ENCODE measurements around the gene PCOLCE2. TPM values are rescaled to one million over a fixed set of nuclear protein-coding genes. Genes with fewer than 3 reads are reported as not detected.
"Not testable (repeated sequence)": the region's sequence is repeated elsewhere in the genome, so short reads cannot be mapped to it uniquely, and the experiment has no call there.

PCOLCE2 gene
- total RNA-seq, 1 donor from 2014 or later = 3.8 TPM

DNA sequence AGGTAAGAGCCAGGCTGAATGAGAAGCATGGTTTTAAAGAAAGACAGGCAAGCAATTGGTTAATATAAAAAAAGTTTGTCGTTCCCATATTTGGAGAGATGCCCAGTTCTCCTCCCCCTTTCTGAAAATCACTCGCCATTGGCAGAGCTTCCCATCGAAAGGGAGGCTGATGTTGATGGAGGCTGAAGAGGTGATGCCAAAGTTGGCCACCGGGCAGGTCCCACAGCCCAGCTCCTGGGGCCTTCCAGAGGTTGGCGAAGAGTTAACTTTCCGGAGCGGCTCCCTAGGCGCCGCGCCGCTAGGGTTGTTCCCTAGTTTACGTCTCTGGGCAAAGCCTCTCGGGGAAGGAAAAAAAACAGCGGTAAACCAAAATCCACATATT lies 793 bp downstream of the PCOLCE2 start:
- Mint-ChIP-seq H3K4me1 (ENCODE audit: unreplicated experiment) (peaks cover 10% of the 10 kb centered on the region), H3K36me3 (ENCODE audit: unreplicated experiment) (no peaks in the 10 kb centered on the region), H3K27ac (ENCODE audit: unreplicated experiment) (peak overlapping the region; percentile 52), H3K4me3 (ENCODE audit: unreplicated experiment) (peak overlapping the region; percentile 81), H3K27me3 (ENCODE audit: unreplicated experiment) (no peaks in the 10 kb centered on the region), H3K9me3 (ENCODE audit: unreplicated experiment) (no peaks in the 10 kb centered on the region)
- TF ChIP-seq CTCF (IDR thresholded peaks at IDR 0.05) = no peak
- DNase-seq (ENCODE audit: extremely low spot score, unreplicated experiment) = no peak

GRCh38 chr3:142886940-142887339 lies 1.9 kb downstream of the PCOLCE2 start:
- no peak for TF ChIP-seq CTCF (IDR thresholded peaks at IDR 0.05)
- Mint-ChIP-seq H3K9me3 (ENCODE audit: unreplicated experiment) (no peaks in the 10 kb centered on the region), H3K4me3 (ENCODE audit: unreplicated experiment) (peak overlapping the region; percentile 10), H3K4me1 (ENCODE audit: unreplicated experiment) (peaks cover 10% of the 10 kb centered on the region), H3K36me3 (ENCODE audit: unreplicated experiment) (no peaks in the 10 kb centered on the region), H3K27ac (ENCODE audit: unreplicated experiment) (no peak overlapping the region), H3K27me3 (ENCODE audit: unreplicated experiment) (no peaks in the 10 kb centered on the region)
- DNase-seq (ENCODE audit: extremely low spot score, unreplicated experiment) = no peak

DNA sequence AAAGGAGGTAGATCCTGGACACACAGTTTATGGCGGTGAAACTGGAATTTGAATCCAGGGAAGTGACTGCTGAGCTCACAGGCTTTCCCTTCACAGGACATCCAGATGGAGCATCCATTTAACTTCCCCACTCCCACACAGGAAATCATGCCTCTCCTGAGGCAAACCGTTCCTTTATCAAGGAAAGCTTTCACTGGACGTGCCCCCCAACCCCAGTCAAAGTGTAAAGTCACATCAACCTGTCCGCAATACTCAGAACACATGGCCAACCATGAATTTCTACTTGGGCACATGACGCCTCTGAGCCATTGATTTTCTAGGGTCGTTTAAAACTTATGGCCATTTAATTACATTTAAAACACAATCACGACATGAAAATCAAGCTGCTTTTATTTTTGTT lies 2.9 kb downstream of the PCOLCE2 start:
- H3K36me3 Mint-ChIP-seq (ENCODE audit: unreplicated experiment) = no peaks in the 10 kb centered on the region

DNA sequence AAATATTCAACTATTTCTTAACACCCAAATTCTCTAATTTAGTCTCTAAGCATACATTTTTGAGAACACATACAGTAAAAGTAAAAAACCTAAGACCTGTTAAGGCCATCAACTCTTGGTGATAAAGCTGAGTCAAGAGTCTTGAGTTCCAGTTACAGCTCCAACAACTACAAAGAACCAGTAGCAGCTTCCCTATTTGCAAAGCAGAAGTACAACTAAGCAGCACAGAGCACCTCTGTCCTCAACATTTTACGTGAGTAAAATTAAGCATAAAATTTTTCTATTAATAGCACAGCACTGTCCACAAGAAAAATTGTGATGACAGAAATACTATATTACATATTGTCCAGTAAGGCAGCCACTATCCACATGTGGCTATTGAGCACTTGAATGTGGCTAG lies 4.4 kb downstream of the PCOLCE2 start:
- TF ChIP-seq CTCF (IDR thresholded peaks at IDR 0.05) = no peak
- H3K36me3 Mint-ChIP-seq (ENCODE audit: unreplicated experiment) = no peaks in the 10 kb centered on the region
- no peaks in the 10 kb centered on the region for H3K9me3 Mint-ChIP-seq (ENCODE audit: unreplicated experiment)
- no peaks in the 10 kb centered on the region for H3K27me3 Mint-ChIP-seq (ENCODE audit: unreplicated experiment)
- DNase-seq (ENCODE audit: extremely low spot score, unreplicated experiment) = no peak
- H3K4me3 Mint-ChIP-seq (ENCODE audit: unreplicated experiment) = no peak overlapping the region
- H3K4me1 Mint-ChIP-seq (ENCODE audit: unreplicated experiment) = peaks cover 10% of the 10 kb centered on the region
- H3K27ac Mint-ChIP-seq (ENCODE audit: unreplicated experiment) = no peak overlapping the region

More for the DNA sequence above, 2.9 kb downstream of the PCOLCE2 start:
- TF ChIP-seq CTCF (IDR thresholded peaks at IDR 0.05) = no peak
- no peaks in the 10 kb centered on the region for H3K27me3 Mint-ChIP-seq (ENCODE audit: unreplicated experiment)
- peaks cover 10% of the 10 kb centered on the region for H3K4me1 Mint-ChIP-seq (ENCODE audit: unreplicated experiment)
- DNase-seq (ENCODE audit: extremely low spot score, unreplicated experiment) = no peak
- no peak overlapping the region for H3K27ac Mint-ChIP-seq (ENCODE audit: unreplicated experiment)
- H3K9me3 Mint-ChIP-seq (ENCODE audit: unreplicated experiment) = no peaks in the 10 kb centered on the region
- H3K4me3 Mint-ChIP-seq (ENCODE audit: unreplicated experiment) = no peak overlapping the region

- not testable (repeated sequence) for DNase-seq (ENCODE audit: extremely low spot score, unreplicated experiment); H3K9me3 Mint-ChIP-seq (ENCODE audit: unreplicated experiment); H3K36me3 Mint-ChIP-seq (ENCODE audit: unreplicated experiment); H3K4me1 Mint-ChIP-seq (ENCODE audit: unreplicated experiment); H3K27me3 Mint-ChIP-seq (ENCODE audit: unreplicated experiment); H3K27ac Mint-ChIP-seq (ENCODE audit: unreplicated experiment); H3K4me3 Mint-ChIP-seq (ENCODE audit: unreplicated experiment)
Observed at GRCh38 chr3:142883534-142883933, 5.3 kb downstream of the PCOLCE2 start.

All from osteocyte (in vitro differentiated cells).